Measurements from ENCODE around the gene IFT122.

IFT122 gene

GRCh38 chr3:129562803-129563202, 122.8 kb downstream of the IFT122 start:
- no peak for DNase-seq

GRCh38 chr3:129563332-129563731, 123.3 kb downstream of the IFT122 start:
- no peak for DNase-seq

- no peak for DNase-seq
Measured at GRCh38 chr3:129563850-129564535, 124.0 kb downstream of the IFT122 start.

- DNase-seq, result no peak
Measured at GRCh38 chr3:129564981-129565644, 125.1 kb downstream of the IFT122 start.

- DNase-seq, result no peak
Measured at GRCh38 chr3:129565902-129566301, 125.9 kb downstream of the IFT122 start.

GRCh38 chr3:129567176-129567705, 127.2 kb downstream of the IFT122 start:
- DNase-seq, result no peak

- no peak for DNase-seq
Measured at GRCh38 chr3:129567939-129568338, 127.9 kb downstream of the IFT122 start.

GRCh38 chr3:129569856-129570255, 129.8 kb downstream of the IFT122 start:
- no peak for DNase-seq
